Gastrocnemius medialis (tissue), 4 donors: ENCODE results near the gene MSL2. TPM values are rescaled to one million over a fixed set of nuclear protein-coding genes. Genes with fewer than 3 reads are reported as not detected.

Source experiments
- ATAC-seq, 2 donors: fragments of 150-250 bp; one replicate each; pipeline ENCODE4 v1.9.1; 2016
- DNase-seq, 2 donors: peaks; one replicate each; pipeline ENCODE4 v3.0.0-alpha.2; 2019
- H3K27ac ChIP-seq, 4 donors: fragments of 200-600 bp; sonication (generic); 1 replicate in 1 of 4; 2 replicates in 3 of 4; pipeline ENCODE4 v1.5.1; 2016 to 2018; ENCODE audit warnings: mild to moderate bottlenecking in 2 of 4, moderate library complexity in 1 of 4
- H3K27me3 ChIP-seq, 3 donors: fragments of 200-600 bp; sonication (generic) in 2 of 3; 1 replicate in 1 of 3; 2 replicates in 2 of 3; pipeline versions ENCODE4 v1.5.1 to v1.6.0; 2016 to 2019; ENCODE audit warnings: mild to moderate bottlenecking in 1 of 3, moderate library complexity in 1 of 3
- H3K36me3 ChIP-seq, 2 donors: fragments of 200-600 bp; sonication (generic) in 1 of 2; one replicate each; pipeline ENCODE4 v1.5.1; 2017 to 2018
- H3K4me1 ChIP-seq, 2 donors: fragments of 200-600 bp; sonication (generic) in 1 of 2; one replicate each; pipeline ENCODE4 v1.5.1; 2016 to 2017; ENCODE audit warnings: mild to moderate bottlenecking in 2 of 2
- H3K4me3 ChIP-seq, 4 donors: fragments of 200-600 bp; sonication (generic) in 3 of 4; 1 replicate in 1 of 4; 2 replicates in 3 of 4; pipeline ENCODE4 v1.5.1; 2016 to 2019; ENCODE audit warnings: mild to moderate bottlenecking in 2 of 4
- H3K9me3 ChIP-seq, 3 donors: fragments of 200-600 bp; sonication (generic) in 2 of 3; 1 replicate in 1 of 3; 2 replicates in 2 of 3; pipeline ENCODE4 v1.5.1; 2016 to 2019
- CTCF ChIP-seq, 5 experiments: fragments of 450-650 bp in 3 of 5; fragments of 200-600 bp in 2 of 5; sonication (generic) in 2 of 5; IDR thresholded peaks in 4 of 5; conservative IDR thresholded peaks in 1 of 5; 1 replicate in 4 of 5; 2 replicates in 1 of 5; pipeline ENCODE4 v1.5.1; 2016 to 2019; ENCODE audit warnings: antibody characterized with exemption in 5 of 5, mild to moderate bottlenecking in 3 of 5, moderate library complexity in 3 of 5
- POLR2A ChIP-seq, 2 donors: fragments of 450-650 bp; IDR thresholded peaks; one replicate each; pipeline ENCODE4 v1.6.1; 2017; ENCODE audit warnings: antibody characterized with exemption in 2 of 2, mild to moderate bottlenecking in 2 of 2, moderate library complexity in 2 of 2
- in situ Hi-C, 4 donors: fragments of 200-750 bp; cut with MboI; loops; one replicate each; pipeline versions ENCODE4 v1.15.0 to v1.8.0; 2017; ENCODE audit warnings: low sequenced_read_pairs in 4 of 4
- intact Hi-C: fragments of 100-400 bp; cut with DNase I; formaldehyde crosslinking; loops from one replicate; pipeline ENCODE4 v1.15.1; 2023; ENCODE audit warnings: low total_unique reads
- total RNA-seq, 4 donors: library from RNA; depleted of rRNA; stranded (reverse); fragments of >200 nt; gene quantifications; one replicate each; pipeline versions ENCODE4 v1.1.0 to v1.2.3, GENCODE V29; 2016

MSL2 gene
- total RNA-seq, 4 donors from 2014 or later, result 18.2 to 34.7 (median 23.6) TPM

- ATAC-seq (no peak), DNase-seq (no peak)
- Histone ChIP-seq H3K27ac (no peak overlapping the region), H3K36me3 (peaks cover 0 to 45% of the 10 kb centered on the region in 2 donors), H3K27me3 (no peaks in the 10 kb centered on the region), H3K9me3 (no peaks in the 10 kb centered on the region), H3K4me1 (no peaks in the 10 kb centered on the region), H3K4me3 (no peak overlapping the region)
- in situ Hi-C loops, result no loop called here
- intact Hi-C loops, result no loop called here
- TF ChIP-seq POLR2A (IDR thresholded peaks at IDR 0.05), result no peak
- TF ChIP-seq CTCF (IDR thresholded peaks at IDR 0.05 in 4 of 5, conservative IDR thresholded peaks at IDR 0.05 in 1 of 5), result no peak
Observed at GRCh38 chr3:136109499-136109898, 86.6 kb downstream of the MSL2 start.

DNA sequence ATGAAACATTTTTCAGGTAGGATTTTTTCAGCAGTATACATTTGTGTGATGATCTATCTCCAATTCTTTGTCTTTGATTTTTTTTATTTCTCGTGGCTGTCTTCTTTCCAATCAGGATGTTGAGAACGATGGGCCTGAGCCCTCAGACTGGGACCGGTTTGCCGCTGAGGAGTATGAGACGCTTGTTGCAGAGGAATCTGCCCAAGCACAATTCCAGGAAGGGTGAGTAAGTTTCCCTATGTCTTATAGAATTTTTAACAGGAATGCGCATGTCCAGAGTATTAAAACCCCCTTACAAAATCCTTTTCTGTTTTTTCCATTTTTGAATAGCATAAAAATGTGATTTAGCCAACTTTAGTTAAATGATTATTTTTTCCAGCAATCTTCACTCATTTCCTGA is 90.0 kb downstream of the MSL2 start:
- Histone ChIP-seq H3K9me3 (no peaks in the 10 kb centered on the region), H3K27ac (no peak overlapping the region), H3K36me3 (peaks cover 0 to 25% of the 10 kb centered on the region in 2 donors), H3K27me3 (no peaks in the 10 kb centered on the region), H3K4me3 (no peak overlapping the region), H3K4me1 (no peaks in the 10 kb centered on the region)
- intact Hi-C loops, result no loop called here
- no peak for ATAC-seq
- no peak for DNase-seq
- TF ChIP-seq CTCF (IDR thresholded peaks at IDR 0.05 in 4 of 5, conservative IDR thresholded peaks at IDR 0.05 in 1 of 5), result no peak
- no peak for TF ChIP-seq POLR2A (IDR thresholded peaks at IDR 0.05)
- in situ Hi-C loops, result no loop called here

DNA sequence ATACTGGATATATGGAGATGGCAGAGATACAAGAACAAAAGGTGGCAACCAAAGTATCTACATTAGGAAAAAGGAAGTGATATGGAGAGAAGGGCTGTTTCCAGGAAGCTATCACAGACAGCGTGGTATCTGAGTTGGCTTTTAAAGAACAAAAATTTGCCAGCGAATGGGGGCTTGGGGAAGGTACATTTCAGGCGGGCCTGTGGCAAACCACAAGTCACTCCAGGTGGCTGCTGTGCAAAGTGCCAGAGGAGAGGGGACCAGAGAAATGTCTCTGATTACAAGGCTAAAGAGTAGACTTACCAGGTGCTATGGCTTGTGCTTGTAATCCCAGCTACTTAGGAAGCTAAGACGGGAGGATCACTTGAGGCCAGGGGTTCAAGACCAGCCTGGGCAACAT is 91.1 kb downstream of the MSL2 start:
- no peak overlapping the region for H3K4me3 ChIP-seq
- in situ Hi-C loops, result no loop called here
- no peaks in the 10 kb centered on the region for H3K9me3 ChIP-seq
- intact Hi-C loops, result no loop called here
- no peak overlapping the region for H3K27ac ChIP-seq
- DNase-seq (no peak), ATAC-seq (no peak)
- TF ChIP-seq CTCF (IDR thresholded peaks at IDR 0.05 in 4 of 5, conservative IDR thresholded peaks at IDR 0.05 in 1 of 5) (no peak), POLR2A (IDR thresholded peaks at IDR 0.05) (no peak)
- H3K36me3 ChIP-seq, result peaks cover 0 to 25% of the 10 kb centered on the region in 2 donors
- no peaks in the 10 kb centered on the region for H3K27me3 ChIP-seq
- no peaks in the 10 kb centered on the region for H3K4me1 ChIP-seq

Other genes with a start within 250 kb of the MSL2 start
- gene PPP2R3A, start 230.6 kb downstream of the MSL2 start, total RNA-seq, result 10 to 100 TPM; 16.8 to 30.3 (median 25.6) TPM
- 10 to 100 TPM; 29.8 to 41.4 (median 37.9) TPM for gene PCCB, start 54.0 kb upstream of the MSL2 start, total RNA-seq